Measurements from ENCODE around the gene MICALL1. TPM values are rescaled to one million over a fixed set of nuclear protein-coding genes. Genes with fewer than 3 reads are reported as not detected.

MICALL1 gene
- total RNA-seq, 4 donors from 2014 or later = 26.8 to 87.2 (median 37.3) TPM

DNA sequence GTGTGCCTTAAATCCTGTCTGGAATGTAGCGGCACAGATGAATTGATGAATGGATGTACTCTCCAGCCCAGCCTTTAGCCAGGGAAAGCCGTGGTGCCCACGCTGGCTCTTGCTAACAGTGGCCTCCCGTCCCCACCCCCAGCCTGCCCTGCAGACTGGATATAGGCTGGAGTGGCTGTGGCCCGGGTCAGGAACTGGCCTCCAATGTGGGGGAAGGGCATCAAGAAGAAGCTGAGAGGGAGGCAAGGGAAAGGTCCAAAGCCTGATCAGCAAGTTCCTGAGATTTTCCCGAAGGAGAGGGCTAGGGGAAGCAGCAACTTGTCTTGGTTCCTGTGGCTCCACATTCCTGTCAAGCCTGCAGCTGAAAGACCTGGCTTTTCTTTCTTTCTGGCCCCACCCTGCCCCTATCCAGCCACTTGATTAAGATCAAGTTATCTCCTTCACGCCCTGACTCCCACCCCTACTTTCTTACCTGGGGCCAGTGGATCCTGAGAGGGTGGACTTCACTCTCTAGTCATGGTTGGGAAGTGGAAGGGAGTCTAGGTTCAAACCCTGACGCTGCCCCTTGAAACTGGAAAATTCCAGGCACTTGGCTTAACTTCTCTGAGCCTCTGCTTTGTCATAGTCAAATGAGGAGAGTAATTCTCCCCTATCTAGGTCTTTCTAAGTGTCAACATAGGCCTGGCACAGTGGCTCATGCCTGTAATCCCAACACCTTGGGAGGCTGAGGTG lies 11.0 kb upstream of the MICALL1 start:
- intact Hi-C loops (cut with DNase I; ENCODE audit: low total_unique reads) = loop anchor here (5.0 kb wide), 2 partner anchors 37 to 47 kb away; no protein-coding TSS in a partner anchor
- no peak for DNase-seq
- Histone ChIP-seq H3K9me3 (no peaks in the 10 kb centered on the region), H3K4me3 (no peak overlapping the region), H3K36me3 (no peaks in the 10 kb centered on the region), H3K27ac (peak overlapping the region; percentile 43 to 79 (median 64)), H3K27me3 (no peaks in the 10 kb centered on the region), H3K4me1 (peaks cover 23 to 45% (median 36%) of the 10 kb centered on the region in 4 donors)
- TF ChIP-seq, protein P1, sequence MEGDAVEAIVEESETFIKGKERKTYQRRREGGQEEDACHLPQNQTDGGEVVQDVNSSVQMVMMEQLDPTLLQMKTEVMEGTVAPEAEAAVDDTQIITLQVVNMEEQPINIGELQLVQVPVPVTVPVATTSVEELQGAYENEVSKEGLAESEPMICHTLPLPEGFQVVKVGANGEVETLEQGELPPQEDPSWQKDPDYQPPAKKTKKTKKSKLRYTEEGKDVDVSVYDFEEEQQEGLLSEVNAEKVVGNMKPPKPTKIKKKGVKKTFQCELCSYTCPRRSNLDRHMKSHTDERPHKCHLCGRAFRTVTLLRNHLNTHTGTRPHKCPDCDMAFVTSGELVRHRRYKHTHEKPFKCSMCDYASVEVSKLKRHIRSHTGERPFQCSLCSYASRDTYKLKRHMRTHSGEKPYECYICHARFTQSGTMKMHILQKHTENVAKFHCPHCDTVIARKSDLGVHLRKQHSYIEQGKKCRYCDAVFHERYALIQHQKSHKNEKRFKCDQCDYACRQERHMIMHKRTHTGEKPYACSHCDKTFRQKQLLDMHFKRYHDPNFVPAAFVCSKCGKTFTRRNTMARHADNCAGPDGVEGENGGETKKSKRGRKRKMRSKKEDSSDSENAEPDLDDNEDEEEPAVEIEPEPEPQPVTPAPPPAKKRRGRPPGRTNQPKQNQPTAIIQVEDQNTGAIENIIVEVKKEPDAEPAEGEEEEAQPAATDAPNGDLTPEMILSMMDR (IDR thresholded peaks at IDR 0.05) = no peak
- no peak for TF ChIP-seq POLR2A (IDR thresholded peaks at IDR 0.05)
- TF ChIP-seq POLR2AphosphoS5 (IDR thresholded peaks at IDR 0.05) = no peak
- no peak for TF ChIP-seq EP300 (IDR thresholded peaks at IDR 0.05; ENCODE audit: low read depth)
- 59 to 67% methylated on average over 2 to 8 of the region's 8 CpGs for WGBS, 2 donors (ENCODE audit: low coverage in 1 of 2)
- in situ Hi-C loops (cut with MboI; ENCODE audit: low pct_ligation_motif_present in 1 of 4, low pct_unique_long_range_greater_than_20kb in 1 of 4, low sequenced_read_pairs in 3 of 4) = no loop called here

GRCh38 chr22:37896181-37896592 lies 9.9 kb upstream of the MICALL1 start:
- TF ChIP-seq POLR2AphosphoS5 (IDR thresholded peaks at IDR 0.05) (peak in 1 of 3 donors; percentile 14), POLR2A (IDR thresholded peaks at IDR 0.05) (no peak)
- in situ Hi-C loops (cut with MboI; ENCODE audit: low pct_ligation_motif_present in 1 of 4, low pct_unique_long_range_greater_than_20kb in 1 of 4, low sequenced_read_pairs in 3 of 4) (no loop called here), intact Hi-C loops (cut with DNase I; ENCODE audit: low total_unique reads) (loop anchor here (5.0 kb wide), 1 partner anchor 46 kb away; no protein-coding TSS in a partner anchor)
- no peak overlapping the region for H3K4me3 ChIP-seq
- peaks cover 23 to 45% (median 33%) of the 10 kb centered on the region in 4 donors for H3K4me1 ChIP-seq
- H3K27ac ChIP-seq = peak overlapping the region; percentile 43 to 79 (median 64)
- no peaks in the 10 kb centered on the region for H3K27me3 ChIP-seq
- no peaks in the 10 kb centered on the region for H3K9me3 ChIP-seq
- WGBS, 2 donors (ENCODE audit: low coverage in 1 of 2) = 26% methylated on average over 5 of the region's 5 CpGs; no CpG with 5 or more reads in 1 of the 2 donors
- DNase-seq = peak; percentile 59
- H3K36me3 ChIP-seq = no peaks in the 10 kb centered on the region

GRCh38 chr22:37896939-37897338 lies 9.2 kb upstream of the MICALL1 start:
- peaks cover 23 to 44% (median 33%) of the 10 kb centered on the region in 4 donors for H3K4me1 ChIP-seq
- in situ Hi-C loops (cut with MboI; ENCODE audit: low pct_ligation_motif_present in 1 of 4, low pct_unique_long_range_greater_than_20kb in 1 of 4, low sequenced_read_pairs in 3 of 4) = no loop called here
- 80 to 86% methylated on average over 1 to 3 of the region's 3 CpGs for WGBS, 2 donors (ENCODE audit: low coverage in 1 of 2)

GRCh38 chr22:37897807-37898206 lies 8.3 kb upstream of the MICALL1 start:
- in situ Hi-C loops (cut with MboI; ENCODE audit: low pct_ligation_motif_present in 1 of 4, low pct_unique_long_range_greater_than_20kb in 1 of 4, low sequenced_read_pairs in 3 of 4) = no loop called here
- Histone ChIP-seq H3K4me1 (peaks cover 23 to 37% (median 28%) of the 10 kb centered on the region in 4 donors), H3K27me3 (no peaks in the 10 kb centered on the region), H3K27ac (no peak overlapping the region), H3K4me3 (no peak overlapping the region), H3K36me3 (no peaks in the 10 kb centered on the region), H3K9me3 (no peaks in the 10 kb centered on the region)
- WGBS, 2 donors (ENCODE audit: low coverage in 1 of 2) = 91% methylated on average over 2 of the region's 2 CpGs; no CpG with 5 or more reads in 1 of the 2 donors
- no peak for DNase-seq
- TF ChIP-seq POLR2A (IDR thresholded peaks at IDR 0.05) (no peak), POLR2AphosphoS5 (IDR thresholded peaks at IDR 0.05) (no peak), EP300 (IDR thresholded peaks at IDR 0.05; ENCODE audit: low read depth) (no peak)
- TF ChIP-seq, protein P1 (IDR thresholded peaks at IDR 0.05) = no peak
- intact Hi-C loops (cut with DNase I; ENCODE audit: low total_unique reads) = loop anchor here (5.0 kb wide), 1 partner anchor 44 kb away; no protein-coding TSS in a partner anchor

More at GRCh38 chr22:37896939-37897338, 9.2 kb upstream of the MICALL1 start:
- H3K4me3 ChIP-seq = no peak overlapping the region
- no peaks in the 10 kb centered on the region for H3K36me3 ChIP-seq
- peak overlapping the region; percentile 43 to 79 (median 64) for H3K27ac ChIP-seq
- no peaks in the 10 kb centered on the region for H3K27me3 ChIP-seq
- TF ChIP-seq POLR2AphosphoS5 (IDR thresholded peaks at IDR 0.05) = no peak
- TF ChIP-seq EP300 (IDR thresholded peaks at IDR 0.05; ENCODE audit: low read depth) = no peak
- TF ChIP-seq POLR2A (IDR thresholded peaks at IDR 0.05) = no peak
- TF ChIP-seq, protein P1 (IDR thresholded peaks at IDR 0.05) = no peak
- no peak for DNase-seq
- no peaks in the 10 kb centered on the region for H3K9me3 ChIP-seq
- intact Hi-C loops (cut with DNase I; ENCODE audit: low total_unique reads) = loop anchor here (5.0 kb wide), 1 partner anchor 45 kb away; no protein-coding TSS in a partner anchor

All from transverse colon (tissue), 4 donors.